GM21423 (cell line): ENCODE measurements around the gene CD79A.

Experiments
- ATAC-seq: cut with Tn5 transposase; IDR thresholded peaks from one replicate; pipeline ENCODE4 v1.9.1; 2021; ENCODE audit warnings: mild to moderate bottlenecking, moderate library complexity; ENCODE audit not compliant: unreplicated experiment

CD79A gene

DNA sequence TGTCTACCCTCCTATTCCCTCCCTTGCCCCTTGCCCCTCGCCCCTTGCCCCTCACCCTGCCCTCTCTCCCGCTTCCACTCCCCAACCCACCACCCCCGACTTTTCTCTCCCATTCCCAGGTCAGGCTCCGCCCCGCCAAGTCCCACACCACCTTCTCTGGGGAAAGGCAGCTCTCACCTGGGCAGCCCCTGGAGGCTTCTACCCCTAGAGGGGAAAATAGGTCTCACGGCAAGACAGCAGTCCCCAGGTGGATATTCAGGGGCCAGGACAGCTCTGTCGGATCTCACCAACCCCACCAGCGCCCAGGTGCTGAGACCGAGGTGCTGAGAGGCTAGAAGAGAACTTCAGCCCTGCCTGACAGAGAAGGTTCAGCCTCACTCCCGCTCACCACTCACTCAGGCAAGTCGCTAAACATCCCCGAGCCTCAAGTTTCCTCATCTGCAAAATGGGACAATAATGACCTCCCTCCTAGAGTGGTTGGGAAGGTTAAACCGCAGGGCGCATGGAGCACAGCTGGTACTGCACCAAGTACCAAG is 52.5 kb downstream of the CD79A start:
- ATAC-seq, result no peak

DNA sequence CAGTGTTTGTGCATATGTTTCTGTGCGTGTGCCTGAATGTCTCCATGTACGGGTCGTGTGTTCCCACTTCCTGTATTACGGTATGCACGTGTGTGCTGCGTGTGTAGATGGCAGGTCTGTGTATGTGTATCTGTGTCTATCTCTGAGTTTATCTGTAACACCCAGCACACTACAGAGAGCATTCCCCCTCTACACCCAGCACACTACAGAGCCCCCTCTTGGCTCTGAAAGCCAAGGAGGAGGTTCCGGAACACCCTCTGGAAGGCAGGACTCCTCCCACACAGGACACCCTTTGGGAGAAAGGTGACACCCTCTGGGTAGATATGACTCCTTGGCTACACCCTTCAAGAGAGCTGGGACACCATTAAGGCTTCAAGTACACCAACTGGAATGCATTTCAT is 53.2 kb downstream of the CD79A start:
- no peak for ATAC-seq
